K562 (cell line): ENCODE data around the gene PSAP. TPM values are rescaled to one million over a fixed set of nuclear protein-coding genes. Genes with fewer than 3 reads are reported as not detected.
A peak's percentile ranks its signal among the peaks of the same experiment; 100 is the strongest.

Experiments
- ASH1L ChIP-seq: fragments of 450-650 bp; IDR thresholded peaks from 2 replicates; pipeline ENCODE4 v1.6.1; 2018; ENCODE audit warnings: borderline replicate concordance, mild to moderate bottlenecking, low read depth; ENCODE audit not compliant: partially characterized antibody
- C11orf30 ChIP-seq: fragments of 450-650 bp; IDR thresholded peaks from 2 replicates; pipeline ENCODE4 v1.6.1; 2016; ENCODE audit warnings: low read depth, mild to moderate bottlenecking
- CBX2 ChIP-seq: fragments of 200-600 bp; sonication (generic); IDR thresholded peaks from one replicate; pipeline ENCODE4 v1.6.1; 2012; ENCODE audit warnings: mild to moderate bottlenecking, low read length, inconsistent platforms; ENCODE audit not compliant: insufficient read depth, poor library complexity, severe bottlenecking
- CBX3 ChIP-seq, 2 experiments: IDR thresholded peaks; 1 replicate in 1 of 2; 2 replicates in 1 of 2; pipeline ENCODE4 v1.6.1; 2012; ENCODE audit warnings: inconsistent platforms in 2 of 2, low read length in 2 of 2, borderline replicate concordance in 1 of 2, control low read depth in 1 of 2
- DIDO1 ChIP-seq: fragments of 450-650 bp; IDR thresholded peaks from 2 replicates; pipeline ENCODE4 v1.6.1; 2016; ENCODE audit warnings: low read depth, missing biosample characterization, missing genetic modification characterization
- FOXA3 ChIP-seq, 2 experiments: fragments of 450-650 bp in 1 of 2; sonication (generic) in 1 of 2; formaldehyde crosslinking; IDR thresholded peaks in 1 of 2; conservative IDR thresholded peaks in 1 of 2; 2 replicates each; pipeline versions ENCODE4 v1.4.0 to v1.8.0; 2020 to 2022; ENCODE audit warnings: mild to moderate bottlenecking in 2 of 2, missing genetic modification reagents in 1 of 2
- GABPB2 ChIP-seq: fragments of 250-450 bp; sonication (Bioruptor Pico); conservative IDR thresholded peaks from 2 replicates; pipeline ENCODE4 v1.5.1; 2021; ENCODE audit warnings: mild to moderate bottlenecking
- HMG20B ChIP-seq: fragments of 250-450 bp; sonication (Bioruptor Pico); IDR thresholded peaks from 2 replicates; pipeline ENCODE4 v1.5.0; 2021; ENCODE audit warnings: mild to moderate bottlenecking
- KAT2B ChIP-seq: IDR thresholded peaks from one replicate; pipeline ENCODE4 v1.6.1; 2012; ENCODE audit warnings: low read depth, mild to moderate bottlenecking, control low read depth, inconsistent platforms, low read length, moderate library complexity
- MEF2D ChIP-seq: conservative IDR thresholded peaks from 2 replicates; pipeline ENCODE4 v1.6.1; 2016; ENCODE audit warnings: low read depth, missing genetic modification characterization, missing compliant biosample characterization
- NCOR1 ChIP-seq: fragments of 450-650 bp; IDR thresholded peaks from 2 replicates; pipeline ENCODE4 v1.6.1; 2016; ENCODE audit warnings: mild to moderate bottlenecking, moderate library complexity
- NFIX ChIP-seq: fragments of 250-450 bp; sonication (Bioruptor Pico); IDR thresholded peaks from 2 replicates; pipeline ENCODE4 v1.4.0; 2020; ENCODE audit warnings: low read depth, mild to moderate bottlenecking, moderate library complexity
- POLR3G ChIP-seq: IDR thresholded peaks from 2 replicates; pipeline ENCODE4 v1.6.1; 2011; ENCODE audit not compliant: insufficient read length, insufficient replicate concordance; ENCODE audit errors: extremely low read depth
- SRSF9 ChIP-seq: fragments of 200-400 bp; formaldehyde crosslinking; IDR thresholded peaks from 2 replicates; pipeline ENCODE4 v1.6.1; 2017; ENCODE audit warnings: low read depth, low read length, borderline replicate concordance
- WHSC1 ChIP-seq: IDR thresholded peaks from one replicate; pipeline ENCODE4 v1.6.1; 2012; ENCODE audit warnings: low read length, control low read depth, inconsistent platforms
- ZNF445 ChIP-seq: fragments of 250-450 bp; sonication (Bioruptor Pico); IDR thresholded peaks from 2 replicates; pipeline ENCODE4 v1.4.0; 2020; ENCODE audit warnings: low read depth, mild to moderate bottlenecking, moderate library complexity
- ZNF584 ChIP-seq: fragments of 200-800 bp; sonication (Bioruptor generic); IDR thresholded peaks from 2 replicates; pipeline ENCODE4 v1.6.1; 2016; ENCODE audit warnings: low read depth, mild to moderate bottlenecking, missing genetic modification characterization, missing compliant biosample characterization
- ZNF696 ChIP-seq: fragments of 250-450 bp; sonication (Bioruptor Pico); conservative IDR thresholded peaks from 2 replicates; pipeline ENCODE4 v1.4.0; 2020; ENCODE audit warnings: mild to moderate bottlenecking, moderate library complexity
- ZNF707 ChIP-seq: fragments of 250-450 bp; sonication (Bioruptor Pico); conservative IDR thresholded peaks from 2 replicates; pipeline ENCODE4 v1.8.0; 2022; ENCODE audit warnings: inconsistent platforms, mild to moderate bottlenecking, moderate library complexity
- polyA plus RNA-seq, 8 experiments: library from polyadenylated mRNA; depleted of rRNA in 4 of 8; stranded (reverse) in 5 of 8; unstranded in 3 of 8; fragments of >200 nt; fragmentation: Nextera tagmentation in 2 of 8; fragmentation: Illumina TruSeq in 1 of 8; extraction: Ambion mirVana in 2 of 8; extraction: Trizol in 1 of 8; gene quantifications; 2 replicates each; pipeline versions ENCODE4 v1.2.1 to v1.2.3, GENCODE V29; 2011 to 2014; ENCODE audit warnings: inconsistent platforms in 1 of 8, missing spikeins in 1 of 8
- total RNA-seq, 7 experiments: library from RNA; depleted of rRNA in 6 of 7; stranded (reverse); fragments of >200 nt in 6 of 7; fragmentation: Illumina TruSeq in 2 of 7; extraction: Trizol in 2 of 7; gene quantifications; 2 replicates each; pipeline versions ENCODE4 v1.2.1 to v1.2.3, GENCODE V29; 2011 to 2021; ENCODE audit warnings: low replicate concordance in 1 of 7
- TF ChIP-seq, protein P1 (sequence below): fragments of 200-800 bp; sonication (Bioruptor generic); IDR thresholded peaks from 2 replicates; pipeline ENCODE4 v1.6.1; 2017; ENCODE audit warnings: missing genetic modification characterization, missing compliant biosample characterization
- TF ChIP-seq, protein P2 (sequence below): fragments of 250-450 bp; sonication (Bioruptor Pico); IDR thresholded peaks from 2 replicates; pipeline ENCODE4 v1.4.0; 2020; ENCODE audit warnings: mild to moderate bottlenecking, moderate library complexity
- TF ChIP-seq, protein P3 (sequence below): fragments of 450-650 bp; formaldehyde crosslinking; IDR thresholded peaks from 2 replicates; pipeline ENCODE4 v1.4.0; 2022; ENCODE audit warnings: missing genetic modification characterization

The PSAP gene
- total and polyA plus RNA-seq, 9 of the 15 experiments (the other 6 are each of a cell fraction or from before 2014, with no cell fraction given) = 245 to 700 (median 429) TPM

DNA sequence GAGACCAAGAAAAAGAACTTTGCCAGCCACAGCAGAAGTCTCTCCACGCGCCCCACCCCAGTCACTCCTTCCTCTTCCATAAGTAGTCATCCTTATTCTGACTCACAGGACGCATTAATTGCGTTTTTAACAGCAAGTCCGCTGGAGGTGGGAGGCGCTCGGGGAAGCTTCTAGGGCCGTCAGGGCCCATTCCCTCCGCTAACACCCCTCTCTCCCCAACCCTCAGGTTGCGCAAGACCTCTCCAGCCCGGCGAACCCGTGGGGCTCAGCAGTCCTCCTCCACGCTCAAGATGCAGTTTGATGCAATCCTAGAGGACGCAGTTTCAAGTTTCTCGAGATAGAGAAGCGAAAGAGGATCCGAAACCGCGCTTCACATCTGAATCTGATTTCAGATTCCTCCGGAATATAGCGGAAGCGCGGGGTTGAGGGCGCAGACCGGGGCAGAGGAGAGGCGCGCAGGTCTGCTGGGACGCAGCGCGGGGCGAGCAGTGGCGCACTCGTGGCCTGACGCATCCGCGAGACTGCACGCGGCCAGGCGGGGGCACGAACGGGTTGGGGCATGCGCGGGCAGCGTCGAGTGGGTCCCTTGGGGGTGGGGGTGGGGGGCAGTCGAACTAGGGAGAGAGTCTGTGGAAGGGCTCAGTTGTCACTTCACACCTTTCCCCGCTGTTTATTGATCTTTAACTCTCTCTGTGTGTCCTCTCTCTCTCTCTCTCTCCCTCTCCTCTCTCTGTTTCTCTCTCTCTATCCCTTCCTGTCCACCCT is 37.8 kb upstream of the PSAP start (continued):
- peak in 1 of 2 experiments; percentile 65; a peak in 1 of 4 replicates for TF ChIP-seq FOXA3 (CRISPR knock-in tag; conservative IDR thresholded peaks at IDR 0.05 in 1 of 2, IDR thresholded peaks at IDR 0.05 in 1 of 2)
- TF ChIP-seq ASH1L = no peak
- TF ChIP-seq, protein P1, sequence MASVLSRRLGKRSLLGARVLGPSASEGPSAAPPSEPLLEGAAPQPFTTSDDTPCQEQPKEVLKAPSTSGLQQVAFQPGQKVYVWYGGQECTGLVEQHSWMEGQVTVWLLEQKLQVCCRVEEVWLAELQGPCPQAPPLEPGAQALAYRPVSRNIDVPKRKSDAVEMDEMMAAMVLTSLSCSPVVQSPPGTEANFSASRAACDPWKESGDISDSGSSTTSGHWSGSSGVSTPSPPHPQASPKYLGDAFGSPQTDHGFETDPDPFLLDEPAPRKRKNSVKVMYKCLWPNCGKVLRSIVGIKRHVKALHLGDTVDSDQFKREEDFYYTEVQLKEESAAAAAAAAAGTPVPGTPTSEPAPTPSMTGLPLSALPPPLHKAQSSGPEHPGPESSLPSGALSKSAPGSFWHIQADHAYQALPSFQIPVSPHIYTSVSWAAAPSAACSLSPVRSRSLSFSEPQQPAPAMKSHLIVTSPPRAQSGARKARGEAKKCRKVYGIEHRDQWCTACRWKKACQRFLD (CRISPR knock-in tag) = peak; percentile 75
- TF ChIP-seq HMG20B (CRISPR knock-in tag) = no peak
- TF ChIP-seq NCOR1 = no peak
- TF ChIP-seq ZNF696 = no peak
- no peak for TF ChIP-seq C11orf30
- peak; percentile 81 for TF ChIP-seq ZNF584
- TF ChIP-seq, protein P2, sequence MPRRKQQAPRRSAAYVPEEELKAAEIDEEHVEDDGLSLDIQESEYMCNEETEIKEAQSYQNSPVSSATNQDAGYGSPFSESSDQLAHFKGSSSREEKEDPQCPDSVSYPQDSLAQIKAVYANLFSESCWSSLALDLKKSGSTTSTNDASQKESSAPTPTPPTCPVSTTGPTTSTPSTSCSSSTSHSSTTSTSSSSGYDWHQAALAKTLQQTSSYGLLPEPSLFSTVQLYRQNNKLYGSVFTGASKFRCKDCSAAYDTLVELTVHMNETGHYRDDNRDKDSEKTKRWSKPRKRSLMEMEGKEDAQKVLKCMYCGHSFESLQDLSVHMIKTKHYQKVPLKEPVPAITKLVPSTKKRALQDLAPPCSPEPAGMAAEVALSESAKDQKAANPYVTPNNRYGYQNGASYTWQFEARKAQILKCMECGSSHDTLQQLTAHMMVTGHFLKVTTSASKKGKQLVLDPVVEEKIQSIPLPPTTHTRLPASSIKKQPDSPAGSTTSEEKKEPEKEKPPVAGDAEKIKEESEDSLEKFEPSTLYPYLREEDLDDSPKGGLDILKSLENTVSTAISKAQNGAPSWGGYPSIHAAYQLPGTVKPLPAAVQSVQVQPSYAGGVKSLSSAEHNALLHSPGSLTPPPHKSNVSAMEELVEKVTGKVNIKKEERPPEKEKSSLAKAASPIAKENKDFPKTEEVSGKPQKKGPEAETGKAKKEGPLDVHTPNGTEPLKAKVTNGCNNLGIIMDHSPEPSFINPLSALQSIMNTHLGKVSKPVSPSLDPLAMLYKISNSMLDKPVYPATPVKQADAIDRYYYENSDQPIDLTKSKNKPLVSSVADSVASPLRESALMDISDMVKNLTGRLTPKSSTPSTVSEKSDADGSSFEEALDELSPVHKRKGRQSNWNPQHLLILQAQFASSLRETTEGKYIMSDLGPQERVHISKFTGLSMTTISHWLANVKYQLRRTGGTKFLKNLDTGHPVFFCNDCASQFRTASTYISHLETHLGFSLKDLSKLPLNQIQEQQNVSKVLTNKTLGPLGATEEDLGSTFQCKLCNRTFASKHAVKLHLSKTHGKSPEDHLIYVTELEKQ (CRISPR knock-in tag) = no peak
- TF ChIP-seq ZNF445 (CRISPR knock-in tag) = no peak
- TF ChIP-seq KAT2B = no peak
- no peak for TF ChIP-seq POLR3G
- no peak for TF ChIP-seq SRSF9
- TF ChIP-seq NFIX (CRISPR knock-in tag) = no peak
- no peak for TF ChIP-seq MEF2D (tag)
- TF ChIP-seq, protein P3, sequence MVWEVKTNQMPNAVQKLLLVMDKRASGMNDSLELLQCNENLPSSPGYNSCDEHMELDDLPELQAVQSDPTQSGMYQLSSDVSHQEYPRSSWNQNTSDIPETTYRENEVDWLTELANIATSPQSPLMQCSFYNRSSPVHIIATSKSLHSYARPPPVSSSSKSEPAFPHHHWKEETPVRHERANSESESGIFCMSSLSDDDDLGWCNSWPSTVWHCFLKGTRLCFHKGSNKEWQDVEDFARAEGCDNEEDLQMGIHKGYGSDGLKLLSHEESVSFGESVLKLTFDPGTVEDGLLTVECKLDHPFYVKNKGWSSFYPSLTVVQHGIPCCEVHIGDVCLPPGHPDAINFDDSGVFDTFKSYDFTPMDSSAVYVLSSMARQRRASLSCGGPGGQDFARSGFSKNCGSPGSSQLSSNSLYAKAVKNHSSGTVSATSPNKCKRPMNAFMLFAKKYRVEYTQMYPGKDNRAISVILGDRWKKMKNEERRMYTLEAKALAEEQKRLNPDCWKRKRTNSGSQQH = 0 out of 2 replicates have a peak, but pooled peaks have one; percentile 82
- TF ChIP-seq DIDO1 (tag) = peak; percentile 21; the same call in 1 of the 2 replicates
- TF ChIP-seq WHSC1 = no peak
- no peak for TF ChIP-seq ZNF707 (CRISPR knock-in tag)
- no peak for TF ChIP-seq GABPB2 (CRISPR knock-in tag)
- peak in 1 of 2 experiments; percentile 51; a peak in 1 of 3 replicates for TF ChIP-seq CBX3 (IDR thresholded peaks at IDR 0.05; ENCODE audit: borderline replicate concordance in 1 of 2, low read length in 2 of 2)
- no peak for TF ChIP-seq CBX2
